Panc1 (cell line): ENCODE data around the gene ZNF236.

Experiments used
- POLR2AphosphoS5 ChIP-seq: IDR thresholded peaks from 2 replicates; pipeline ENCODE4 v1.6.1; 2012; ENCODE audit warnings: mild to moderate bottlenecking, low read depth, low read length, moderate library complexity
- TCF7L2 ChIP-seq: IDR thresholded peaks from 2 replicates; pipeline ENCODE4 v1.6.1; 2011; ENCODE audit warnings: mild to moderate bottlenecking, low read depth, low read length, inconsistent platforms
- TF ChIP-seq, protein P1 (sequence below): fragments of 450-650 bp; IDR thresholded peaks from 2 replicates; pipeline ENCODE4 v1.5.1; 2017; ENCODE audit warnings: mild to moderate bottlenecking
- TF ChIP-seq, protein P2 (sequence below), 2 experiments: IDR thresholded peaks; 2 replicates each; pipeline ENCODE4 v1.6.1; 2011 to 2012; ENCODE audit warnings: low read depth in 2 of 2, control low read depth in 1 of 2, low read length in 1 of 2, mild to moderate bottlenecking in 1 of 2, moderate library complexity in 1 of 2; ENCODE audit not compliant: insufficient read depth in 1 of 2

- TF ChIP-seq, protein P1, sequence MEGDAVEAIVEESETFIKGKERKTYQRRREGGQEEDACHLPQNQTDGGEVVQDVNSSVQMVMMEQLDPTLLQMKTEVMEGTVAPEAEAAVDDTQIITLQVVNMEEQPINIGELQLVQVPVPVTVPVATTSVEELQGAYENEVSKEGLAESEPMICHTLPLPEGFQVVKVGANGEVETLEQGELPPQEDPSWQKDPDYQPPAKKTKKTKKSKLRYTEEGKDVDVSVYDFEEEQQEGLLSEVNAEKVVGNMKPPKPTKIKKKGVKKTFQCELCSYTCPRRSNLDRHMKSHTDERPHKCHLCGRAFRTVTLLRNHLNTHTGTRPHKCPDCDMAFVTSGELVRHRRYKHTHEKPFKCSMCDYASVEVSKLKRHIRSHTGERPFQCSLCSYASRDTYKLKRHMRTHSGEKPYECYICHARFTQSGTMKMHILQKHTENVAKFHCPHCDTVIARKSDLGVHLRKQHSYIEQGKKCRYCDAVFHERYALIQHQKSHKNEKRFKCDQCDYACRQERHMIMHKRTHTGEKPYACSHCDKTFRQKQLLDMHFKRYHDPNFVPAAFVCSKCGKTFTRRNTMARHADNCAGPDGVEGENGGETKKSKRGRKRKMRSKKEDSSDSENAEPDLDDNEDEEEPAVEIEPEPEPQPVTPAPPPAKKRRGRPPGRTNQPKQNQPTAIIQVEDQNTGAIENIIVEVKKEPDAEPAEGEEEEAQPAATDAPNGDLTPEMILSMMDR: no peak
- TF ChIP-seq, protein P2, sequence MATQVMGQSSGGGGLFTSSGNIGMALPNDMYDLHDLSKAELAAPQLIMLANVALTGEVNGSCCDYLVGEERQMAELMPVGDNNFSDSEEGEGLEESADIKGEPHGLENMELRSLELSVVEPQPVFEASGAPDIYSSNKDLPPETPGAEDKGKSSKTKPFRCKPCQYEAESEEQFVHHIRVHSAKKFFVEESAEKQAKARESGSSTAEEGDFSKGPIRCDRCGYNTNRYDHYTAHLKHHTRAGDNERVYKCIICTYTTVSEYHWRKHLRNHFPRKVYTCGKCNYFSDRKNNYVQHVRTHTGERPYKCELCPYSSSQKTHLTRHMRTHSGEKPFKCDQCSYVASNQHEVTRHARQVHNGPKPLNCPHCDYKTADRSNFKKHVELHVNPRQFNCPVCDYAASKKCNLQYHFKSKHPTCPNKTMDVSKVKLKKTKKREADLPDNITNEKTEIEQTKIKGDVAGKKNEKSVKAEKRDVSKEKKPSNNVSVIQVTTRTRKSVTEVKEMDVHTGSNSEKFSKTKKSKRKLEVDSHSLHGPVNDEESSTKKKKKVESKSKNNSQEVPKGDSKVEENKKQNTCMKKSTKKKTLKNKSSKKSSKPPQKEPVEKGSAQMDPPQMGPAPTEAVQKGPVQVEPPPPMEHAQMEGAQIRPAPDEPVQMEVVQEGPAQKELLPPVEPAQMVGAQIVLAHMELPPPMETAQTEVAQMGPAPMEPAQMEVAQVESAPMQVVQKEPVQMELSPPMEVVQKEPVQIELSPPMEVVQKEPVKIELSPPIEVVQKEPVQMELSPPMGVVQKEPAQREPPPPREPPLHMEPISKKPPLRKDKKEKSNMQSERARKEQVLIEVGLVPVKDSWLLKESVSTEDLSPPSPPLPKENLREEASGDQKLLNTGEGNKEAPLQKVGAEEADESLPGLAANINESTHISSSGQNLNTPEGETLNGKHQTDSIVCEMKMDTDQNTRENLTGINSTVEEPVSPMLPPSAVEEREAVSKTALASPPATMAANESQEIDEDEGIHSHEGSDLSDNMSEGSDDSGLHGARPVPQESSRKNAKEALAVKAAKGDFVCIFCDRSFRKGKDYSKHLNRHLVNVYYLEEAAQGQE (IDR thresholded peaks at IDR 0.05; ENCODE audit: insufficient read depth in 1 of 2, low read depth in 2 of 2, low read length in 1 of 2): no peak
- TF ChIP-seq POLR2AphosphoS5 (no peak), TCF7L2 (no peak)
These were observed 153.3 kb downstream of the ZNF236 start for GRCh38 chr18:76975577-76976110.
